Esophagus squamous epithelium (tissue), 4 donors: ENCODE data around the gene ZFP36.

Experiments used
- POLR2A ChIP-seq, 4 donors: fragments of 450-650 bp; IDR thresholded peaks; one replicate each; pipeline ENCODE4 v1.6.1; 2017; ENCODE audit warnings: antibody characterized with exemption in 4 of 4, mild to moderate bottlenecking in 4 of 4, moderate library complexity in 3 of 4
- TF ChIP-seq, protein P1 (sequence below), 6 experiments: fragments of 450-650 bp in 4 of 6; fragments of 200-600 bp in 2 of 6; sonication (generic) in 2 of 6; IDR thresholded peaks; one replicate each; pipeline ENCODE4 v1.5.1; 2016 to 2019; ENCODE audit warnings: antibody characterized with exemption in 6 of 6, mild to moderate bottlenecking in 4 of 6, moderate library complexity in 4 of 6

DNA sequence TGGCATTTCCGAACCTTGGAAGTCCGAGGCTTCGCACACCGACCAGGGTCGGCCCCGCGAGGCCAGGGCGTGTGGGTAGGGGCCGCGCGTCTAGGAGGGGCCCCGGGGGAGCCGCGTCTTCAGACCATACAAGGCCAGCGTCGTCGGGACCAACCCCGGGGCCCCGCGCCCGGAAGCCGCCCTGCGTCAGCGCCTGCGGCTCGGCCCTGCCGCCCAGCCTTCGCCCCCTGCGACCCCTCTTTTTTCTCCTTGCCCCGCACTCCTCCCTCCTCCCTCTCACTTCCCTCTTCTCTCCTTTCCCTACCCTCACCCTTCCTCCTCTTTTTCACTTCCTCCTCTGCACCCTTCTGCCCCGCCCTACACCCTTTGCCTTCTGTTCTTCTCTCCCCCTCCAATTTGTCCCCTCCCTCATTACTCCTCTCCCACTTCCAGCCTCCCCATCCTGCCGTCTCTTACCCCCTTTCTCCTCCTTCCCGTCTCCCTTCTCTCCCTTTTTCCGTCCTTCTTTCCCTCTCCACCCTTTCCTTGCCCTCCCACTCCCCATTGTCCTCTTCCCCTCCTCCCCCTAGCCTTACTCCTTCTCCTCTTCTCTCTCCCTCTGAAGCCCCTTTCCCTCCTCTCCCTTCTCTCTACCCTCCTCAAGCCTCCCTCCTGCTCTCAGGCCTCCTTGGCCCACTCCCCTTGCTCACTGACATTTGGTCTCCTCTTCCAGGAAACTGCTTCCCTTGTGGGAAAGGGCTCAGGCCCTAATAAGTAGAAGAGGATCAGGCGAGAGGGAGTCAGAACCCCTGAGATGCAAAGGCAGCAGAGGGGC is 3.6 kb downstream of the ZFP36 start:
- TF ChIP-seq, protein P1, sequence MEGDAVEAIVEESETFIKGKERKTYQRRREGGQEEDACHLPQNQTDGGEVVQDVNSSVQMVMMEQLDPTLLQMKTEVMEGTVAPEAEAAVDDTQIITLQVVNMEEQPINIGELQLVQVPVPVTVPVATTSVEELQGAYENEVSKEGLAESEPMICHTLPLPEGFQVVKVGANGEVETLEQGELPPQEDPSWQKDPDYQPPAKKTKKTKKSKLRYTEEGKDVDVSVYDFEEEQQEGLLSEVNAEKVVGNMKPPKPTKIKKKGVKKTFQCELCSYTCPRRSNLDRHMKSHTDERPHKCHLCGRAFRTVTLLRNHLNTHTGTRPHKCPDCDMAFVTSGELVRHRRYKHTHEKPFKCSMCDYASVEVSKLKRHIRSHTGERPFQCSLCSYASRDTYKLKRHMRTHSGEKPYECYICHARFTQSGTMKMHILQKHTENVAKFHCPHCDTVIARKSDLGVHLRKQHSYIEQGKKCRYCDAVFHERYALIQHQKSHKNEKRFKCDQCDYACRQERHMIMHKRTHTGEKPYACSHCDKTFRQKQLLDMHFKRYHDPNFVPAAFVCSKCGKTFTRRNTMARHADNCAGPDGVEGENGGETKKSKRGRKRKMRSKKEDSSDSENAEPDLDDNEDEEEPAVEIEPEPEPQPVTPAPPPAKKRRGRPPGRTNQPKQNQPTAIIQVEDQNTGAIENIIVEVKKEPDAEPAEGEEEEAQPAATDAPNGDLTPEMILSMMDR (IDR thresholded peaks at IDR 0.05) = peak in 3 of 6 experiments; percentile 6 to 26 (median 18)
- peak in 2 of 4 donors; percentile 54 to 78 for TF ChIP-seq POLR2A (IDR thresholded peaks at IDR 0.05)
